AG04449 (cell line): ENCODE measurements around the gene AAK1.

ENCODE experiments used
- CTCF ChIA-PET: fragments of 350-600 bp; formaldehyde crosslinking; extraction: SDS; loops from one replicate; lab custom pipeline; 2021; ENCODE audit warnings: antibody characterized with exemption; lab: Yijun Ruan, JAX
- POLR2A ChIA-PET: fragments of 400-600, 350-600 bp; formaldehyde crosslinking; extraction: SDS; loops from one replicate; lab custom pipeline; 2020; ENCODE audit warnings: antibody characterized with exemption, inconsistent platforms; lab: Yijun Ruan, JAX
- DNase-seq: peaks from one replicate; pipeline ENCODE4 v3.0.0-alpha.2; 2010; ENCODE audit warnings: low read depth, low spot score
- H3K4me3 ChIP-seq: 2 replicates; pipeline ENCODE4 v1.5.1; 2011; ENCODE audit warnings: low read depth, mild to moderate bottlenecking, control low read depth, low read length
- TF ChIP-seq, protein P1 (sequence below): IDR thresholded peaks from one replicate; pipeline ENCODE4 v1.5.1; 2011; ENCODE audit warnings: mild to moderate bottlenecking, moderate library complexity, low read length, control low read depth, inconsistent platforms; ENCODE audit not compliant: insufficient read depth; ENCODE audit errors: missing control alignments

The AAK1 gene

DNA sequence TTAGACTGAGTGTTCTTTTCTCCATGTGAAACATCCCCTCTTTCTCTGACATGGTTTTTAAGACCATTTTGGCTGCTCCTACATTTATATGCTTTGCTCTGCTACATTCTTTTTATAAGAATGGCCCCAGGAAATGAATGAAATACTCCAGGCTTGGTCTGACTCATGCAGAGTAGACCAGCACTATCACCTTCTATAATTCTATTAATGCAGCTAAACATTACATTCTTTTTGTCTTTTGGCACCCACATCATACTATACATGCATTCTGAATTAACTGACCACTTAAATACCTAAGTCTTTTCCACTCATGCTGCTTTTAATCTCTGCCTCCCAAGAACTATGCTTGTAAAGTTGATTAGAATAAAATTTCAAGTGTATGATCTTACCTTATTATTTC, 94.1 kb downstream of the AAK1 start:
- no peak for DNase-seq
- ChIA-PET CTCF (interaction anchor here (1.3 to 5.8 kb wide), 2 partner anchors 16 to 171 kb away, joined by 4 to 22 read pairs; no protein-coding TSS in a partner anchor), POLR2A (no interaction called here)
- H3K4me3 ChIP-seq: no peak overlapping the region
- TF ChIP-seq, protein P1, sequence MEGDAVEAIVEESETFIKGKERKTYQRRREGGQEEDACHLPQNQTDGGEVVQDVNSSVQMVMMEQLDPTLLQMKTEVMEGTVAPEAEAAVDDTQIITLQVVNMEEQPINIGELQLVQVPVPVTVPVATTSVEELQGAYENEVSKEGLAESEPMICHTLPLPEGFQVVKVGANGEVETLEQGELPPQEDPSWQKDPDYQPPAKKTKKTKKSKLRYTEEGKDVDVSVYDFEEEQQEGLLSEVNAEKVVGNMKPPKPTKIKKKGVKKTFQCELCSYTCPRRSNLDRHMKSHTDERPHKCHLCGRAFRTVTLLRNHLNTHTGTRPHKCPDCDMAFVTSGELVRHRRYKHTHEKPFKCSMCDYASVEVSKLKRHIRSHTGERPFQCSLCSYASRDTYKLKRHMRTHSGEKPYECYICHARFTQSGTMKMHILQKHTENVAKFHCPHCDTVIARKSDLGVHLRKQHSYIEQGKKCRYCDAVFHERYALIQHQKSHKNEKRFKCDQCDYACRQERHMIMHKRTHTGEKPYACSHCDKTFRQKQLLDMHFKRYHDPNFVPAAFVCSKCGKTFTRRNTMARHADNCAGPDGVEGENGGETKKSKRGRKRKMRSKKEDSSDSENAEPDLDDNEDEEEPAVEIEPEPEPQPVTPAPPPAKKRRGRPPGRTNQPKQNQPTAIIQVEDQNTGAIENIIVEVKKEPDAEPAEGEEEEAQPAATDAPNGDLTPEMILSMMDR: no peak

DNA sequence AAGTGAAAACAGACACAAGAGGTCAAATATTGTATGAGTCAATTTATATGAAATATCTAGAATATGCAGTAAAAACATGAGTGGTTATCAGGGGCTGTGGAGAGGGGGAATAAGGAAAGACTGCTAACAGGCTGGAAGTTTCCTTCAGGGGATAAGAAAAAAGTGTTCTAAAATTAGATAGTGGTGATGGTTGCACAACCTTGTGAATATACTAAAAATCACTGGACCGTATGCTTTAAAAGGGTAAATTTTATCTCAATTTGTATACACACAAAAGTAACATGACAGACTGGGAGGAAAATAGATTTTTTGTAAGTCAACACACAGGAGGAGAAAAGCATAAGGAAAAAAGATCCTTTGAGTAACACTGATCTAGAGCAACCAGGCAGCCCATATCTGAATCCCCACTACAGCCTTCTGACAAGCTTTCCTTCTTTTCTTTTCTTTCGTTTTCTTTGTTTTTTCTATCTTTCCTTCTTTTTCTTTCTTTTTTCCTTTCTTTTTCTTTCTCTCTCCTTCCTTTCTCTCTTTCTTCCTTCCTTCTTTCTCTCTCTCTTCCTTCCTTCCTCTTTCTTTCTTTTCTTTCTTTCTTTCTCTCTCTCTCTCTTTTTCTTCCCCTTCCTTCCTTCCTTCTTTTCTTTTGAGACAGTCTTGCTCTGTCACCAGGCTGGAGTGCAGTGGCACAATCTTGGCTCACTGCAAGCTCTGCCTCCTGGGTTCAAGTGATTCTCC, 95.4 kb downstream of the AAK1 start:
- ChIA-PET POLR2A (no interaction called here), CTCF (interaction anchor here (1.3 to 5.8 kb wide), 2 partner anchors 17 to 172 kb away, joined by 4 to 22 read pairs; no protein-coding TSS in a partner anchor)
- TF ChIP-seq, protein P1: no peak
- DNase-seq: no peak
- H3K4me3 ChIP-seq: no peak overlapping the region

DNA sequence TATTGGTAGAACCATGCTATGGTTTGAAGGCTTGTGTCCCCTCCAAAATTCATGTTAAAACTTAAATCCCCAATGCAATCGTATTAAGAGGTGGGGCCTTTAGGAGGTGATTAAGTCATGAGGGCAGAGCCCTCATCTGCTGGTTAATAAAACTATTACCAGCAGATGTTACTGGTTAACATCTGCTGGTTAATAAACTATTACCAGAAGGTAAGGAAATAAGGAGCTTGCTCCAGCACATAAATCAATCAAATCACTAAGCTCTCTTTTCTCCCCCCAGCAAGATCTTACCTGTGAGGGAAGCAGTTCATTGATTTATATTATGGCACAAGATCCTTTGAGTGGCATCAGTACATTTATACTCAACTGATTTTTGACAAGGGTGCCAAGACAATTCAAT, 96.9 kb downstream of the AAK1 start:
- CTCF ChIA-PET: interaction anchor here (1.6 to 5.8 kb wide), 2 partner anchors 14 to 19 kb away, joined by 5 to 22 read pairs; no protein-coding TSS in a partner anchor
- POLR2A ChIA-PET: no interaction called here
- no peak for DNase-seq
- no peak overlapping the region for H3K4me3 ChIP-seq
- TF ChIP-seq, protein P1: no peak

DNA sequence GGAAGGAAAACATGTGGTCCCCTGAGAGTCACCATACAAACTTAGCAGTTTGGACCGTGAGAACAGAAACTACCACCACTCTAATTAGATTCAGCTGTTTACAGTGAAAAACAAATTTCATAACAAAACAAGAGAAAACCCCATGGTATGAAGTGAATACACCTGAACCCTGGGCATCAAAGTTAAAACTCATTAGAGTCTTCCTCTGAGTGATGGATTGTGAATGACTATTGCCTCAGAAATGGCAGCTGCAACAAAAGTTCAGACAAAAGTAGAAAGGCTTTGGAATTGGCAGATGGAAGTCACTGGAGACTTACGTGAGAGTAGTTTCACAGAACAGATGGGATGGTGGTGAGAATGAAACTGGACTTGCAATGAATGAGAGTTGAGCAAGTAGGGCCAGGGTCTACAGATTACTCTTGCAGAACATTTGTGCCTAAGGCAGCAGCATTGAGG, 98.0 kb downstream of the AAK1 start:
- ChIA-PET POLR2A (no interaction called here), CTCF (interaction anchor here (0.9 to 5.8 kb wide), 5 partner anchors 13 to 179 kb away, joined by 3 to 22 read pairs (median 4); no protein-coding TSS in a partner anchor)
- no peak overlapping the region for H3K4me3 ChIP-seq
- TF ChIP-seq, protein P1: no peak
- DNase-seq: no peak

DNA sequence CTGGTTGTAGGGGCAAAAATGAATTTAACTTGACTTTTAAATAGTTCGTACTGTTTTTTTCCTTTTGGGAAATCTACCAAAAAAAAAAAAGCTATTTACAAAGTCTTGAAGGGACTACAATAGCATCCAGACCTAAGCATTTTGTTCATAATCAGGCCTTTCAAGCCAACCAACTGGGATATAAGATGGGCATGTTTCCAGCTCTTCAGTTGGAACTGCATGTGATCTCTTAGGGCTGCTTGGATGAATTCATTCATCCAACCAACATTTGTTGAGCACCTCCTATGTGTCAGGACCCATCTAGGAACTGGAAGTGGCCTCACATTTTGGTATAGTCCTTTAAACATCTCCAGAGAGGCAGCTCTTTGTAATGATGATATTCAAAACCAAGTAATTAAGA, 98.6 kb downstream of the AAK1 start:
- CTCF ChIA-PET: interaction anchor here (0.6 to 5.8 kb wide), 5 partner anchors 14 to 180 kb away, joined by 3 to 22 read pairs (median 3); no protein-coding TSS in a partner anchor
- TF ChIP-seq, protein P1: no peak
- no peak overlapping the region for H3K4me3 ChIP-seq
- POLR2A ChIA-PET: no interaction called here
- no peak for DNase-seq

DNA sequence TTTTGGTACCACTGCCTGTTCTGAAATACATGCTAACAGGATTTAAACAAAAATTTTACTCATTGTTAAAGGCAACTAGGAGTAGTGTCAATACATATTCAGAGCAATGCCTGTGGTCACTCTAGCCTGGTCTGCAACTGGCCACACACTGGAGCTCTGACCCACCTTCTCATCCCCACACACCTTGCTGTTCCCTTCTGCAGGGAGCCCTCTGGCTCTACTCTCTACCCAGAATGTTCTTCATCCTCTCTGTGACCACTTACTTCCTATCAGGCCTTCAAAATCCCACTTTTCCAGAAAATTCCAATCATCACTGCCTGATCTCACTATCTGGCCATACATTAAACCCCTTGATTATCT, 104.0 kb downstream of the AAK1 start:
- TF ChIP-seq, protein P1: no peak
- ChIA-PET CTCF (interaction anchor here (1.1 to 2.7 kb wide), 2 partner anchors 27 to 175 kb away, joined by 5 to 7 read pairs; no protein-coding TSS in a partner anchor), POLR2A (no interaction called here)
- no peak overlapping the region for H3K4me3 ChIP-seq
- DNase-seq: no peak
